ENCODE measurements around the gene NHSL2.

NHSL2 gene

GRCh38 chrX:72081605-72082320 is 171.1 kb downstream of the NHSL2 start:
- no peak for DNase-seq

GRCh38 chrX:72083291-72083690 is 172.6 kb downstream of the NHSL2 start:
- DNase-seq: no peak

- no peak for DNase-seq
Observed at GRCh38 chrX:72084114-72084513, 173.5 kb downstream of the NHSL2 start.

GRCh38 chrX:72086995-72087394 is 176.3 kb downstream of the NHSL2 start:
- no peak for DNase-seq

- no peak for DNase-seq
Observed at GRCh38 chrX:72088761-72089160, 178.1 kb downstream of the NHSL2 start.

DNA sequence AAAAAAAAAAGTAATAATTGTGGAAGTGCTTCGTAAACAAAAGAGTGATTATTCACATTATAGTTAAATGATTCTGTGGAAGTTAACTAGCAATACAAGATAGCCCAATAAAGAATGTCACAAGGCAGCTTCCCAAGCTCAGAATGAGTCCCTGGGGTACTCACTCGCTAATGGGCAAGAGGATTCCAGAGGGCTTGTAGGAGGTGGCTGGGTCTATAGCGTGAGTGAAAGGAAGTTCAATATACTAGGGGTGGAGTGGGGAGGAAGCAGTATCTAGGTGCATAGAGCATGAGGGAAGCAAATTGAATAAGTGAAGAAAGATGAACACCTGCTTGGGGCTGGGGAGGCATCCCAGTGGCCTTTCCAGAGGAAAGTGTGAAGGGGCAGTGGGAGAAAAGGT is 178.6 kb downstream of the NHSL2 start:
- no peak for DNase-seq

- no peak for DNase-seq
Observed at GRCh38 chrX:72094894-72095293, 184.2 kb downstream of the NHSL2 start.

GRCh38 chrX:72095370-72095769 is 184.7 kb downstream of the NHSL2 start:
- DNase-seq: no peak

- DNase-seq: no peak
Observed at GRCh38 chrX:72097098-72097497, 186.5 kb downstream of the NHSL2 start.

- DNase-seq: no peak
Observed at GRCh38 chrX:72100051-72100755, 189.6 kb downstream of the NHSL2 start.

DNA sequence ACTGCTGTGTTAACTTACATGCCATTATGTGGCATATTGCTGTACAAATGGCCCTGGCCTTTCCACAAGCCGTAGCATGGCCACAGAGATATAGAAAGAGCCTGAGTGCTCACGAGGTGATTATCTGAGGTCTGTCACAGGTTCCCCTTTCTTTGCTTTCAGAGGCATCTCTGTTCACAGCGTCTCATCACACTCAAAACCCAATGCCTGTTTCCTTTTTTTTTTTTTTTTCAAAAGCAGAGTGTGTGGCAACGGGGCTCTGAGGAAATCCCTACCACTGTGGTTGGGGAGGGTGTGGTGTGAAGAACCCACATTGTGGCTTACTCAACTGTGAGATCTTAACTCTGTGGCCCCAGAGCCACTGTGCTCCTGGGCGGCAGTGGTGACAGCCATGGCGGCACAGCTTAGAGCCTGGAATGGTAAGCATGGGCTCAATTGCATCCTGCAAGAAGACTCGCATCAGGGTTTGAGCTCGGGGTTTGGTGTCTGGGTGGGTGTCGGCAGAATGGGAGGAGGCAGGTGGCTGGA is 190.2 kb downstream of the NHSL2 start:
- no peak for DNase-seq

GRCh38 chrX:72101597-72102037 is 191.0 kb downstream of the NHSL2 start:
- DNase-seq: no peak

DNA sequence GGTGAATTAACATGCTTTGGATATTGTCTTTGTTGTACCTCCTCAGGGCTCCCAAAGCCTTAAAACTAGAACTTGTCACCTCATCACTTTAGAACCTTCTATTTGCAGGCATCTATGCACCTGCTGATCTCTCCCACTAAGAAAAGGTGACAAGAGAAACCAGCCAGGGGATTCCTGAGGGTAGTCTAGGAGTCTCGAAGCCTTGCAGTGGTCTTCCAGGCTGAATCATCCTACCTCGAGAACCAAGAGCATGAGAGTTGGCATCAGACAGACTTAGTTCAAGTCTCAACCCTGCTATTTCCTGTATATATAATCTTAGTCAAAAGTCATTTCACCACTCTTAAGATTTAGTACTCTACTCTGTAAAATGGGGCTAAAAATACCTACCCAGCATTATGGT is 191.5 kb downstream of the NHSL2 start:
- DNase-seq: no peak

- no peak for DNase-seq
Observed at GRCh38 chrX:72102760-72103159, 192.1 kb downstream of the NHSL2 start.

DNA sequence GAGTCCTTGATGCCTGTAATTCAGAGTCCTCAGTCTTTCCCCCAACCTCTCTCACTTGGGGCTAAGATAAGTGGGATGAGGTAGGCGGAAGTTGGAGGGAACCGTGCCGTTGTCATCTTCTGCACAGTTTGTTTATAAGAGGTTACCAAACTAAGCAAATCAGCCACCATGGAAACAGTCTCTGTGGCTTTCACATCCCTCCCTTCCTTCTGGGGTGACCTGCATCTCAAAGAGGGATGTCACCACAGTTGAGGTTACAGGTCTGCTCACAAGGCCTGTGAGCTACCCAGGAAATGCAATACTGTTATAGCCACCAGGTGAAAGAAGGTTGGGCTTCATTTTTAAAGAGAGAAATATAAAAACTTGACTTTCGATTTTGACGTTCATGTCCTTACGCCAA is 194.8 kb downstream of the NHSL2 start:
- DNase-seq: no peak

- DNase-seq: no peak
Observed at GRCh38 chrX:72107320-72107719, 196.7 kb downstream of the NHSL2 start.

- DNase-seq: no peak
Observed at GRCh38 chrX:72107841-72108595, 197.4 kb downstream of the NHSL2 start.

GRCh38 chrX:72108666-72109065 is 198.0 kb downstream of the NHSL2 start:
- DNase-seq: no peak

DNA sequence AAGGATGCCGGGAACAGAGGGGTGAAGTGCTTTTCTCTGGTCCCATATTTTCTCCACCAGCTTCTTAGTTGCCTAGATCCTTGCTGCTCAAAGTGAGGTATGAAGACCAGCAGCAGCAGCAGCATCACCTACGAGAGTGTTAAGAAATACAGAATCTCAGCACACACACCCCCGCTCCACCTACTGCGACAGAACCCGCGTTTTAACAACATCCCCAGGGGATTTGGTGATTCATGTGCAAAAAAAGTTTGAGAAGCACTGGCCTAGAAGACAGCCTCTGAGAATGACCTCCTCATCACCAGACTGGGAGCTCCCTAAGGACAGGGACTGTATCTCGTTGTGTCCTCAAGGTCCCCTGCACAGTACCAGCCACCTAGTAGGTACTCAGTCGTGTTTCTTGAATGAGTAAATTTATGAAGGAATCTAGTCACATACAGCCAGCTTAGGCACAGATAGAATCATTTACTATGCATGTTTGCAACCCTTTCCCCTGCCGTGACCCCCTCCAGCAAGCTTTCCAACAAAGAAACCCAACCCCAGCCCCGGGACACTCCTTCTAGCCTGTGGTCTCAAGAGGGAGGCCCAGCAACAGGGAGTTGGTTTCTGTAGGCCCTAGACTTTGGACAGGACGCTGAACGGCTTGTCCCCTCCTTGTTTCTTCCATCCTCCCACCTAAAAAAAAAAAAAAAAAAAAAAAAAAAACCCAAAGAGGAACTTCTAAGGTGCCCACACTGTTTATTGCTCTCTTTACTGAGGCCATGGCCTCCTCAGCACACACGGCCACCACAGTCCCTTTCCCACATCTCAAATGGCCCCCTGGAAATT is 199.6 kb downstream of the NHSL2 start:
- no peak for DNase-seq

GRCh38 chrX:72110876-72111708 is 200.4 kb downstream of the NHSL2 start:
- DNase-seq: no peak

- no peak for DNase-seq
Observed at GRCh38 chrX:72113461-72113860, 202.8 kb downstream of the NHSL2 start.

DNA sequence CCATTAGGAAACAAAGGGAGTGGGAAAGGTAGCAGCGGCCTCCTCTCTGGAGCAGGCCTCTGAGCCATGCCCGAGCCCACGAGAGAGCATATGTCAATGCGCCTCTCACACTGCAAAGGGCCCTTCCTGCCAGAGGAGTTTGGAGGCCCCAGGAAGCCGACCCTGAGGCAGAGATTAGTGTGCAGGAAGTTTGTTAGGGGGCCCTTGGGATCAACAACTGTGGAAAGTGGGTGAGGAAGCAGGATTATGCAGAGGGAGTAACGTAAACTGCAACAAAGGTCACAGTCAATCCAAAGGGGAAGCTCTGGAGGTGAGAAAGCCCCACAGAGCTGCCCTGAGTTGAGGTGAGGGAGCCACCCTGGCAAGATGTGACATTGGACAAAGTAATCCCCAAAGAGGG is 203.7 kb downstream of the NHSL2 start:
- DNase-seq: no peak

Data from NCI-H1417 treated with DMSO at 0.1 percent for 48 hours (cell line).